Gastroesophageal sphincter (tissue), 4 donors: ENCODE results near the gene SNCB. TPM values are rescaled to one million over a fixed set of nuclear protein-coding genes. Genes with fewer than 3 reads are reported as not detected.

Experiments
- ATAC-seq: fragments of 150-250 bp; one replicate; pipeline ENCODE4 v1.9.1; 2016; ENCODE audit warnings: mild to moderate bottlenecking, moderate library complexity
- H3K27ac ChIP-seq, 4 donors: fragments of 200-600 bp; sonication (generic) in 3 of 4; 1 replicate in 3 of 4; 2 replicates in 1 of 4; pipeline ENCODE4 v1.5.1; 2016 to 2019
- H3K27me3 ChIP-seq: fragments of 200-600 bp; sonication (generic); one replicate; pipeline ENCODE4 v1.5.1; 2019
- H3K36me3 ChIP-seq, 2 donors: fragments of 200-600 bp; sonication (generic); one replicate each; pipeline ENCODE4 v1.5.1; 2019; ENCODE audit warnings: control low read depth in 1 of 2
- H3K4me1 ChIP-seq, 3 donors: fragments of 200-600 bp; sonication (generic); 1 replicate in 2 of 3; 2 replicates in 1 of 3; pipeline ENCODE4 v1.5.1; 2016 to 2019; ENCODE audit warnings: control low read depth in 2 of 3
- H3K4me3 ChIP-seq, 2 donors: fragments of 200-600 bp; sonication (generic); one replicate each; pipeline ENCODE4 v1.5.1; 2019; ENCODE audit warnings: mild to moderate bottlenecking in 1 of 2, moderate library complexity in 1 of 2
- H3K9me3 ChIP-seq, 3 donors: fragments of 200-600 bp; sonication (generic); one replicate each; pipeline ENCODE4 v1.5.1; 2017 to 2019; ENCODE audit warnings: control low read depth in 2 of 3
- EP300 ChIP-seq: sonication (generic); formaldehyde crosslinking; IDR thresholded peaks from one replicate; pipeline ENCODE4 v1.6.1; 2017; ENCODE audit warnings: antibody characterized with exemption, mild to moderate bottlenecking
- POLR2A ChIP-seq, 2 donors: fragments of 450-650 bp; IDR thresholded peaks; one replicate each; pipeline ENCODE4 v1.6.1; 2017; ENCODE audit warnings: antibody characterized with exemption in 2 of 2, mild to moderate bottlenecking in 2 of 2, moderate library complexity in 1 of 2
- POLR2AphosphoS5 ChIP-seq: sonication (generic); formaldehyde crosslinking; IDR thresholded peaks from one replicate; pipeline ENCODE4 v1.6.1; 2017; ENCODE audit warnings: antibody characterized with exemption
- WGBS, 2 donors: methylation state at CpG; one replicate each; pipeline ENCODE4 v1.1.5; 2018; ENCODE audit warnings: low coverage in 1 of 2; 5-methylcytosine and 5-hydroxymethylcytosine counted together
- total RNA-seq, 4 donors: library from RNA; depleted of rRNA; stranded (reverse); fragments of >200 nt; gene quantifications; one replicate each; pipeline ENCODE4 v1.1.0, GENCODE V29; 2016
- TF ChIP-seq, protein P1 (sequence below), 4 experiments: fragments of 200-600 bp in 2 of 4; fragments of 450-650 bp in 2 of 4; sonication (generic) in 1 of 4; IDR thresholded peaks; one replicate each; pipeline ENCODE4 v1.5.1; 2017 to 2019; ENCODE audit warnings: antibody characterized with exemption in 4 of 4, mild to moderate bottlenecking in 2 of 4, moderate library complexity in 2 of 4

The SNCB gene
- total RNA-seq, 4 donors from 2014 or later, result not detected

DNA sequence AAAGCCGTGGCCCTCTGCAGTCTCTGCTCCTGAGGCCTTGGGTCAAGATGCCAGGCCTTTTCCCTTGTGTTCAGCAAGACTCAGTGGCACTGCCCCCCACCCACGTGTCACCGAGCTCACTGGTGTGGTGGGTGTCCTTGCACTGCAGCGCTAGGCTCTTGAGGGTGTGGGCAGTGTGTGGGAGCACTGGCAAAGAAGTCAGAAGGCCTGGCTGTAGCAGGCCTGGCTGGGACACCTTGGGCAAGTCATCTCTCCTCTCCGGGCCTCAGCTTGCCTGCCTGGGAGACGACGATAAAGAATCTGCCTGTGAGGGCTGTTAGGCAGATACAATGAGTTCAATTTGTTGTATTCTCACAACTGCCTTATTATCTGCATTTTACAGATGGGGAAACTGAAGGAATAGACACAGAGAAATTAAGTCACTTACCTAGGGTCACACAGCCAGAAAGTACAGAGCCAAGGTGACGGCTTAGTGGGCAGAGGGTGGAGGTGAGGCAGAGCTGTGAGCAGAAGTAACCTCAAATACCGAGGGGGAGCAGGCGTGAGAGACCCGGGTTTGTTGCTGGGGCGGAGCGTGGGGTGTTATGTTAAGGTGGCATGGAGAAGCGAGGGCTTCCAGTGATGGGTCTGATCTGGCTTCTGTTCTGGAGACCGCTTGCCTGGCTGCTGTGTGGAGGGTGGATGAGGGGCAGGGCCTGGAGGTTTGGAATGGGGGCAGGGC is 18.3 kb upstream of the SNCB start:
- peak overlapping the region in 1 of 2 donors; percentile 65 for H3K4me3 ChIP-seq
- WGBS, 2 donors, result 69 to 79% methylated on average over 7 to 8 of the region's 15 CpGs

DNA sequence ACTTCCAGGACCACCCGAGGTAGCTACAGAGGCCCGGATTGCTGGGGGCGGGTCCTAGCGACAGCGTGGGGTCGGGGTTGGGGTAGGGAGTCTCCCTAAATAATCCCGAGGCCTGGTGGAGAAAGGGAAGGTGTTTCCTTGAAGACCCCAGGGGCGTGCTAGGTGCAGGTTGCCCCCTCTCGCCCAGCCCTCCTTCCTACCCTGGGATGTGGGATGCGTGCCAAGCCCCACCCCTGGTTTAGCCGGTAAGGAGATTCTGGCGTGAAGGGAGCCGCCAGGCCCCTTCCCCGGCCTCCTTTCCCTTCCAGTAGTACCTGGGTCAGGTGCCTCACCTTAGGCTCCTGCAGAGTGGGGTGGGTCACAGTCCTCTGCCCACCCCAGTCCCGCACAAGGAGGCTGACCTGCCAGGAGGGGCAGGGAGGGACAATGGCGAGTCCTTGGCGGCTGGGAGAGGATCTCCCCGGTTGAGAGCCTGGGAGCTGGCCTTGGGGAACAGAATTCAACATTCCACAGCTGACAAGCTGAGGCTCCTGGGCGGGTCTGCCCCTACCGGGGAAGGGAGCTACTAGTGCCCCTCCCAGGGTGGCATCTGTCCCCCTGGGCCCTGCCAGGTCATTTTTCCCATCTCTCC is 17.6 kb upstream of the SNCB start:
- peaks cover 0 to 7% of the 10 kb centered on the region in 2 donors for H3K36me3 ChIP-seq
- peaks cover 3% of the 10 kb centered on the region for H3K27me3 ChIP-seq
- no peak for ATAC-seq
- peak overlapping the region; percentile 49 to 65 for H3K4me3 ChIP-seq
- H3K9me3 ChIP-seq, result no peaks in the 10 kb centered on the region
- TF ChIP-seq POLR2AphosphoS5, result no peak
- no peak for TF ChIP-seq POLR2A (IDR thresholded peaks at IDR 0.05)
- no peak for TF ChIP-seq EP300
- TF ChIP-seq, protein P1, sequence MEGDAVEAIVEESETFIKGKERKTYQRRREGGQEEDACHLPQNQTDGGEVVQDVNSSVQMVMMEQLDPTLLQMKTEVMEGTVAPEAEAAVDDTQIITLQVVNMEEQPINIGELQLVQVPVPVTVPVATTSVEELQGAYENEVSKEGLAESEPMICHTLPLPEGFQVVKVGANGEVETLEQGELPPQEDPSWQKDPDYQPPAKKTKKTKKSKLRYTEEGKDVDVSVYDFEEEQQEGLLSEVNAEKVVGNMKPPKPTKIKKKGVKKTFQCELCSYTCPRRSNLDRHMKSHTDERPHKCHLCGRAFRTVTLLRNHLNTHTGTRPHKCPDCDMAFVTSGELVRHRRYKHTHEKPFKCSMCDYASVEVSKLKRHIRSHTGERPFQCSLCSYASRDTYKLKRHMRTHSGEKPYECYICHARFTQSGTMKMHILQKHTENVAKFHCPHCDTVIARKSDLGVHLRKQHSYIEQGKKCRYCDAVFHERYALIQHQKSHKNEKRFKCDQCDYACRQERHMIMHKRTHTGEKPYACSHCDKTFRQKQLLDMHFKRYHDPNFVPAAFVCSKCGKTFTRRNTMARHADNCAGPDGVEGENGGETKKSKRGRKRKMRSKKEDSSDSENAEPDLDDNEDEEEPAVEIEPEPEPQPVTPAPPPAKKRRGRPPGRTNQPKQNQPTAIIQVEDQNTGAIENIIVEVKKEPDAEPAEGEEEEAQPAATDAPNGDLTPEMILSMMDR (IDR thresholded peaks at IDR 0.05), result no peak
- WGBS, 2 donors, result 20% methylated on average over 2 of the region's 20 CpGs; no CpG with 5 or more reads in 1 of the 2 donors
- peaks cover 0 to 45% (median 12%) of the 10 kb centered on the region in 3 donors for H3K4me1 ChIP-seq
- peak overlapping the region in 3 of 4 donors; percentile 78 to 85 (median 80) for H3K27ac ChIP-seq

More for the DNA sequence above, 18.3 kb upstream of the SNCB start:
- Histone ChIP-seq H3K36me3 (peaks cover 0 to 14% of the 10 kb centered on the region in 2 donors), H3K27ac (peak overlapping the region in 3 of 4 donors; percentile 78 to 85 (median 80)), H3K27me3 (no peaks in the 10 kb centered on the region), H3K9me3 (no peaks in the 10 kb centered on the region), H3K4me1 (peaks cover 0 to 45% (median 12%) of the 10 kb centered on the region in 3 donors)
- ATAC-seq, result no peak
- TF ChIP-seq, protein P1 (IDR thresholded peaks at IDR 0.05), result no peak
- TF ChIP-seq POLR2A (IDR thresholded peaks at IDR 0.05), result no peak

DNA sequence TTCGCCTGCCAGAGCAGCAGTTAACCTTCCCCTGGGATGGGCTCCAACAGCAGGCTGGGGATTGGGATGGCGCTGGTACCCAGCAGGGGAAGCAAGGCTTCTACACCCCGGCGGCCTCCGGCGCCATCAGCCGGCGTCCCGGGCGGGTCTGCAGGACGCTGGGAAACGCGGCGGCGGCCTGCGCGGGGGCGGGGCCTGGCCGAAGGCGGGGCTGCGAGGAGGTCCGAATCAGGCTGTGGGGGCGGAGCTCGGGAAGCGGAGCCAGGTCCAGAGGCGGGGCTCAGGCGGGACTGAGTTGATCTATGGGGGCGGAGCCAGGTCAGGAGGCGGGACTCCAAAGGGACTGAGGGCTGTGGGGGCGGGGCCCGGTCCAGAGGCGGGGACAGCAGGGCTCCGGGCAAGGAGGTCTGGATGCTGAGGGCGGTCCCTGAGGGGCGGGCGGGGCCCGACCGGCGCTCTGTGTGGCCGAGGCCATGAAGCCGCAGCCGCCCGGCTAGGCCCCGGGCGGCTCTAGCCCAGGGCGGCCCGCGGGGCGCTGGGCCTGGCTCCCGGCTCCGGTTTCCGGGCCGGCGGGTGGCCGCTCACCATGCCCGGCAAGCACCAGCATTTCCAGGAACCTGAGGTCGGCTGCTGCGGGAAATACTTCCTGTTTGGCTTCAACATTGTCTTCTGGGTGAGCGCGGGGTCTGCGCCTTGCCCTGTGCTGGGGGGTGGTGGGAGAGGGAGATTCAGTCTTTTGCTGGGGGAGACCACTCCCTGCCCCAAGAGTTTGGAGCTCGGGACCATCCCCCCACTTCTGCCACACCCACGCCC is 16.9 kb upstream of the SNCB start, which contains the start of gene TSPAN17:
TSPAN17 (plus strand) TSS at position 455 of the 813 bp plus-strand sequence; CDS start at position 587, 132 bp downstream.
- WGBS, 2 donors, result no CpG with 5 or more reads among the region's 63 CpGs
- peaks cover 0 to 45% (median 12%) of the 10 kb centered on the region in 3 donors for H3K4me1 ChIP-seq
- H3K36me3 ChIP-seq, result no peaks in the 10 kb centered on the region
- peaks cover 8% of the 10 kb centered on the region for H3K27me3 ChIP-seq
- TF ChIP-seq POLR2AphosphoS5 (peak; percentile 44), POLR2A (IDR thresholded peaks at IDR 0.05) (peak; percentile 67 to 72), EP300 (no peak)
- TF ChIP-seq, protein P1 (IDR thresholded peaks at IDR 0.05), result peak in 3 of 4 experiments; percentile 4 to 52 (median 10)
- no peaks in the 10 kb centered on the region for H3K9me3 ChIP-seq
- peak within 1 kb of the TSS; percentile 49 to 65 for H3K4me3 ChIP-seq
- ATAC-seq, result peak; percentile 97
- H3K27ac ChIP-seq, result peak within 1 kb of the TSS; percentile 24 to 85 (median 79)

DNA sequence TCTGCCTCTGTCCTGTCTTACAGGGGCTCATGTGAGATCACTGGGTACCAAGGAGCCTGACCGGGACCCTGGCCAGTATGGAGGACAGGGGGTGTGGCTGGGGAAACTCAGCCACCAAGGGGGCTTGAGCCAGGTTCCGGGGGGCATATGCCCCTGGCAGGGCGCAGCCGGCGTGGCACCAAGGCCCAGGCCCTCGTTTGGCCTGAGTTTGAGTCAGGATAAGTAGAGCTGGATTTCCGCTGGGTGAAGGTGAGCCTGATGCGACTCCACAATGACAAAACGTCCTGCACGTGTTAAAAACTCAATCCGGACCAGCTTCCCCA is 16.3 kb upstream of the SNCB start:
- peak overlapping the region; percentile 17 to 65 for H3K4me3 ChIP-seq
- peak overlapping the region; percentile 21 to 85 (median 79) for H3K27ac ChIP-seq
- no peaks in the 10 kb centered on the region for H3K36me3 ChIP-seq
- ATAC-seq, result no peak
- no CpG with 5 or more reads among the region's 11 CpGs for WGBS, 2 donors
- H3K9me3 ChIP-seq, result no peaks in the 10 kb centered on the region
- TF ChIP-seq POLR2A (IDR thresholded peaks at IDR 0.05), result no peak
- TF ChIP-seq, protein P1 (IDR thresholded peaks at IDR 0.05), result no peak
- H3K27me3 ChIP-seq, result peaks cover 8% of the 10 kb centered on the region
- peaks cover 0 to 45% (median 12%) of the 10 kb centered on the region in 3 donors for H3K4me1 ChIP-seq
